Measurements from ENCODE around the gene CBFA2T3.

- TF ChIP-seq CTCF (IDR thresholded peaks at IDR 0.05) (no peak), REST (IDR thresholded peaks at IDR 0.05; ENCODE audit: insufficient read depth in 1 of 2, low read depth in 2 of 2, low read length in 1 of 2) (no peak)
Observed at GRCh38 chr16:88917146-88917914, 59.7 kb downstream of the CBFA2T3 start.
